SK-N-MC (cell line): ENCODE data around the gene C2CD3.

Experiments used
- FOXP2 ChIP-seq: optimal IDR thresholded peaks from 2 replicates; pipeline ENCODE3; 2011; ENCODE audit warnings: mild to moderate bottlenecking, moderate library complexity; ENCODE audit not compliant: insufficient read depth; ENCODE audit errors: extremely low read length, control extremely low read depth
- POLR2AphosphoS5 ChIP-seq: IDR thresholded peaks from 2 replicates; pipeline ENCODE4 v1.6.1; 2012; ENCODE audit warnings: mild to moderate bottlenecking, low read depth, low read length, borderline replicate concordance

GRCh38 chr11:74005721-74006517 is 164.9 kb downstream of the C2CD3 start:
- TF ChIP-seq POLR2AphosphoS5 = no peak
- TF ChIP-seq FOXP2 = no peak
